SH-SY5Y (cell line): ENCODE results near the gene SPRR5.

Experiments
- GATA2 ChIP-seq: IDR thresholded peaks from 2 replicates; pipeline ENCODE4 v1.6.1; 2011; ENCODE audit warnings: mild to moderate bottlenecking, low read depth, low read length
- GATA3 ChIP-seq: IDR thresholded peaks from 2 replicates; pipeline ENCODE4 v1.6.1; 2011; ENCODE audit warnings: low read depth, mild to moderate bottlenecking, low read length, moderate library complexity

DNA sequence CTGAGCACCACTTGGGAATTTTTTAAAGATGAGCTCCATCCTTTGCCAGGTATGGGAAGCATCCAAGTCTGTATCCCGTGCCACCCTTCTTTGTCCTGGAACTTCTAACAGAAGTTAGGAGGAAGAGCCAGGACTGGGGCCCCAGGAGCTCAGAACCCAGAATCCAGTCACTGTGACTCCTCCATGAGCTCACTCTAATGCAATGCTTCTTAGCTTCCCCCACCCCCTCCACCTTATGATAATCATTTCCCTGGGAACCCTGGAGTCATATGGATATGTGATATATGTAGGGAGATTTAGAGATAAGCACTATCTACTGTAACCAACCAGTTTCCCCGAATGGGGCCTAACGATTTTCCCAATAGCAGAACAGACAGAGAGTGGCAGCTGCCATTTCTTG, 758 bp upstream of the SPRR5 start:
- no peak for TF ChIP-seq GATA2
- no peak for TF ChIP-seq GATA3
